Choroid plexus epithelial cell (primary cell): Measurements from ENCODE around the gene KIF3C.

ENCODE experiments used
- DNase-seq: peaks from one replicate; pipeline ENCODE4 v3.0.0-alpha.2; 2010; ENCODE audit warnings: low read depth
- H3K4me3 ChIP-seq: 2 replicates; pipeline ENCODE4 v1.5.1; 2011; ENCODE audit warnings: low read depth, mild to moderate bottlenecking, control low read depth, low read length, moderate library complexity
- TF ChIP-seq, protein P1 (sequence below): conservative IDR thresholded peaks from 2 replicates; pipeline ENCODE4 v1.5.1; 2011; ENCODE audit warnings: low read depth, mild to moderate bottlenecking, control low read depth, inconsistent platforms, low read length, moderate library complexity

The KIF3C gene

DNA sequence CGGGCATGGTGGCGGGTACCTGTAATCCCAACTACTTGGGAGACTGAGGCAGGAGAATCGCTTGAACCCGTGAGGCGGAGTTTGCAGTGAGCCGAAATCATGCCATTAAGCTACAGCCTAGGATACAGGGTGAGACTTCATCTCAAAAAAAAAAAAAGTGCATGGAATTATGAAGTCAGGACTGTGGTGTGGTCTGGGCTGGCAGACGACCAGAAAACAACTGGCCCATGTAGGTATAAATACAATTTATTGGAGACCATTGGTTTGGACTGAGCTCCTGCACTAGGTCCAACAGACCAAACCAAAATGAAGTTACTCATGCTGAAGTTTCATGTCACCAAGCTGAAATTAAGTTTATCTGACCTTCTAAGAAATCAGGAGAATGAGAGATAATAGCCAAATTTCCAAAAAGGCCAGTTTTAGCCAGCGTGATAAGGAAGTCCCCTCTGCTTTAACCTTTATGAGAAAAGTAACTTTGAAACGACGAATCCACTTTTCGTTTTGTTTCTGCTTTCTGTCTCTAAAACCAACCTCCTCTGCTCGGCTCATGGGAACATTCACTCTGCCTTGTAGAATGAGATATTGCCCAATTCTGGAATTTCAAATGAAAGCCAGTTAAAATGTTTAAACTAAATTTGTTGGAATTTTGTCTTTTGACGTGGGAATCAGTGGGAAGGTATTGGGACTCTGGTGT is 33.9 kb upstream of the KIF3C start:
- TF ChIP-seq, protein P1, sequence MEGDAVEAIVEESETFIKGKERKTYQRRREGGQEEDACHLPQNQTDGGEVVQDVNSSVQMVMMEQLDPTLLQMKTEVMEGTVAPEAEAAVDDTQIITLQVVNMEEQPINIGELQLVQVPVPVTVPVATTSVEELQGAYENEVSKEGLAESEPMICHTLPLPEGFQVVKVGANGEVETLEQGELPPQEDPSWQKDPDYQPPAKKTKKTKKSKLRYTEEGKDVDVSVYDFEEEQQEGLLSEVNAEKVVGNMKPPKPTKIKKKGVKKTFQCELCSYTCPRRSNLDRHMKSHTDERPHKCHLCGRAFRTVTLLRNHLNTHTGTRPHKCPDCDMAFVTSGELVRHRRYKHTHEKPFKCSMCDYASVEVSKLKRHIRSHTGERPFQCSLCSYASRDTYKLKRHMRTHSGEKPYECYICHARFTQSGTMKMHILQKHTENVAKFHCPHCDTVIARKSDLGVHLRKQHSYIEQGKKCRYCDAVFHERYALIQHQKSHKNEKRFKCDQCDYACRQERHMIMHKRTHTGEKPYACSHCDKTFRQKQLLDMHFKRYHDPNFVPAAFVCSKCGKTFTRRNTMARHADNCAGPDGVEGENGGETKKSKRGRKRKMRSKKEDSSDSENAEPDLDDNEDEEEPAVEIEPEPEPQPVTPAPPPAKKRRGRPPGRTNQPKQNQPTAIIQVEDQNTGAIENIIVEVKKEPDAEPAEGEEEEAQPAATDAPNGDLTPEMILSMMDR = no peak
- no peak overlapping the region for H3K4me3 ChIP-seq
- DNase-seq = no peak

DNA sequence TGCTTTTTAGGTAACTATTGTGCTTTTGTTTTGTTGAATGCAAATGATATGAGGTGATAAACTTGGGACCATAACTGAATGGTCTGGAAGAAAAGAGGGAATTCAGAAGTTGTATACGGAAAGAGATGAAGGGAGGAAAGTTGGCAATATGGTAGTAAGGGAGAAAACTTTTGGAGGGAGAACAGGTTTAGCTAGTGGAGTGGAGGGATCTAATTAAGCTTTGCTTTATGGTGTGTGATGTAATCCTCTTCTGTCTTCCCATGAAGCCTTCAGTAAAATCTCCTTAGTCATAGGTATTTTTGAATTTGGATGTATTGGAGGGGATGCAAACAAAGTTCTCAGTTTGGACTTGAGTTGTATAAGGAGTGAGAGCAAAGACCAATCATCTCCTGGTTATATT is 31.4 kb upstream of the KIF3C start:
- no peak for DNase-seq
- no peak overlapping the region for H3K4me3 ChIP-seq
- TF ChIP-seq, protein P1 = no peak

DNA sequence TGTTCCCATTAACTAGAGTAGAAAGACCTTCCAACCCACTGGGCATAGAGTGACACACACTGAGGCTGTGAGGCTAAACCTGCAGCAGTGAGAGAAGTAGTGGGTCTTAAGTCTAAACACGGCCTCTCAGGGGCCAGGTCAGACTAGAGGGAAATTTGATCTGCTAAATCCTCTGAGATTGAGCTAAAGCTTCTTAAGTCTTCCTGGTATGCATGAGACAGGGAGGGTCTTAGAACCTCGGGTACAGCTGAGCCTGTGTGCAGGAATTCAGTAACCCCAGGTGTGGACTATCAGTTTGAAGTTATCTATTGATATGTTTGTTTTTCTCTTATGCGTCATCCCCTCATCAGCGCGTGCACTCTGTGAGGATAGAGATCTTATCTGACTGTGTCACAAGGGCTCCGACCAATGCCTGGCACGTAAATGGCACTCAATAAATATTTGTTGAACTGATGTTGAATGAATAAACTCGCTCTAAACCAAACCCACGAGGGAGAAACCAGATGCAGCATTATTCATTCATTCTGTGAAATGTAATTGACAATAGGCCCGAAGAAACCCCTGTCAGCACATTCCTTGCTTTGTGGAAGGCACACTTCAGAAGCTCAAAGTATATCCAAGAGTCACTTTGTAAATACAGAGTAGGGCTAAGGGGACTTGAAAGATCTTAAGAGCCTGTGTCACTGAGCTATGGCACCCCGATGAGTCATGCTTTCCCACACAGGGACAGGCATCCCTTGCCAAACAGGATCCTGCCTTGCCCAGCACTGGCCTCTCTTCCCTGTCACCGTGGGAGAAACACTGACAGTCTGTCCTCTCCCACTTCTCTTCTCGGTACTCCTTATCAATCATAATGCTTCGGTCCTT is 29.9 kb upstream of the KIF3C start:
- TF ChIP-seq, protein P1 = no peak
- no peak overlapping the region for H3K4me3 ChIP-seq
- peak; percentile 54 for DNase-seq

DNA sequence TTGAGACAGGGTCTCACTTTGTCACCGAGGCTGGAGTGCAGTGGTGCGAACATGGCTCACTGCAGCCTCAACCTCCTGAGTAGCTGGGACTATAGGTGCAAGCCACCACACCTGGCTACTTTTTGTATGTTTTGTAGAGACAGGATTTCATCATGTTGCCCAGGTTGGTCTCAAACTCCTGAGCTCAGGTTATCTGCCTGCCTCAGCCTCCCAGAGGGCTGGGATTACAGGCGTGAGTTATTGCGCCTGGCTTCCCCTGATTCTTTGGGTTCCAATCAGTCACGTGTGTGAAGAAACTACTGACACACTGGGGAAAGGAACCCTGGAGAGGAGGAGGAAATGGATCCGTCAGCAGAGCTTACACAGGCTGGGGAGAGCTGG is 29.3 kb upstream of the KIF3C start:
- no peak overlapping the region for H3K4me3 ChIP-seq
- TF ChIP-seq, protein P1 = no peak
- DNase-seq = peak; percentile 75

DNA sequence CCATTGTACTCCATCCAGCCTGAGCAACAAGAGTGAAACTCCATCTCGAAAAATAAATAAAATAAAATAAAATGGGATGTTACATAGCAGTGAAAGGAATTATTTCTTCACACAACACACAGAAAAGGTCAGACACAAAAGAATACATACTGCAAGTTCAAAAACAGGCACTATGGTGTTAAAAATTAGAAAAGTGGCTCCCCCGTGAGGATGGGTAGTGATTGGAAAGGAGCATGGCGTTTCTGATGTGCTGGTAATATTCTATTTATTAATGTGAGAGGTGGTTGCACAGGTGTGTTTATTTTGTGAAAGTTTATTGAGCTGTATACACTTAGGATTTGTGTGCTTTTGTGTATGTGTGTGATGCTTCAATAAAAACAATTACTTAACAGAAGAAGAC is 28.6 kb upstream of the KIF3C start:
- H3K4me3 ChIP-seq = no peak overlapping the region
- TF ChIP-seq, protein P1 = no peak
- DNase-seq = no peak

DNA sequence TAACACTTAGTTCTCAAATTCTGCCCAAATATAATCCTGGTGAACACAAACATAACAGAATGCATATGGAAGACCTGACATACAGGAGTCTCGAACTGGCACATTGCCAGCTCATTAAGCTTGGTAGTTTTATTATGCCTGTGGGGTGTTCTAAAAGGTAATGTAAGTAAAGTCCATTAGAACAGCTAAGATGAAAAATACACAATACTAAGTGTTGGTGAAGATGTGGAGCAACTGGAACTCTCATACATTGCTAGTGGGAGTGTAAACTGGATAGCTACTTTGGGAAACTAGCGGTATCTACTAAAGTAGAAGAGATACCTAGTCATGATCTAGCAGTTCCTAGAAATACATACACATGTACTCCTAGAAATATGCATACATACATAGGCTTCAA is 27.3 kb upstream of the KIF3C start:
- TF ChIP-seq, protein P1 = no peak
- DNase-seq = no peak
- H3K4me3 ChIP-seq = no peak overlapping the region
